SK-N-MC (cell line): ENCODE data around the gene RHEX.

Experiments used
- EZH2 ChIP-seq: fragments of 200-600 bp; sonication (generic); IDR thresholded peaks from one replicate; pipeline ENCODE4 v1.6.1; 2017; ENCODE audit warnings: antibody characterized with exemption
- FOXP2 ChIP-seq: optimal IDR thresholded peaks from 2 replicates; pipeline ENCODE3; 2011; ENCODE audit warnings: mild to moderate bottlenecking, moderate library complexity; ENCODE audit not compliant: insufficient read depth; ENCODE audit errors: extremely low read length, control extremely low read depth
- POLR2AphosphoS5 ChIP-seq: IDR thresholded peaks from 2 replicates; pipeline ENCODE4 v1.6.1; 2012; ENCODE audit warnings: mild to moderate bottlenecking, low read depth, low read length, borderline replicate concordance

GRCh38 chr1:206010060-206010459 is 42.9 kb upstream of the RHEX start:
- TF ChIP-seq EZH2 (no peak), POLR2AphosphoS5 (no peak), FOXP2 (no peak)
